G401 (cell line): ENCODE measurements around the gene KLHL18. TPM values are rescaled to one million over a fixed set of nuclear protein-coding genes. Genes with fewer than 3 reads are reported as not detected.
"Not testable (repeated sequence)": the region's sequence is repeated elsewhere in the genome, so short reads cannot be mapped to it uniquely, and the experiment has no call there.

Source experiments
- DNase-seq: peaks from one replicate; pipeline ENCODE4 v3.0.0-alpha.2; 2015; ENCODE audit warnings: low spot score
- in situ Hi-C: cut with HindIII; loops from 2 replicates; pipeline ENCODE4 v1.10.0; 2016; ENCODE audit warnings: low sequenced_read_pairs, mixed read lengths
- total RNA-seq: library from RNA; depleted of rRNA; stranded (reverse); fragments of >200 nt; shearing (Covaris generic); gene quantifications from 2 replicates; pipeline ENCODE4 v1.2.3, GENCODE V29; 2014

KLHL18 gene
- total RNA-seq, 1 experiment from 2014 or later, result 19.4 TPM

- DNase-seq, result no peak
- in situ Hi-C loops, result no loop called here
These were observed 15.3 kb upstream of the KLHL18 start for GRCh38 chr3:47267490-47267824.

- in situ Hi-C loops, result no loop called here
These were observed 12.2 kb upstream of the KLHL18 start for GRCh38 chr3:47270526-47270925.

GRCh38 chr3:47273564-47273963, 9.2 kb upstream of the KLHL18 start:
- in situ Hi-C loops, result no loop called here
- DNase-seq, result no peak

More at GRCh38 chr3:47270526-47270925, 12.2 kb upstream of the KLHL18 start:
- no peak for DNase-seq

GRCh38 chr3:47274652-47275051, 8.1 kb upstream of the KLHL18 start:
- in situ Hi-C loops, result no loop called here
- DNase-seq, result no peak

GRCh38 chr3:47276558-47276957, 6.2 kb upstream of the KLHL18 start:
- no peak for DNase-seq
- in situ Hi-C loops, result no loop called here

GRCh38 chr3:47280519-47280918, 2.2 kb upstream of the KLHL18 start:
- in situ Hi-C loops, result no loop called here
- no peak for DNase-seq

GRCh38 chr3:47283193-47283537, 421 bp downstream of the KLHL18 start:
- in situ Hi-C loops, result no loop called here
- peak; percentile 29 for DNase-seq

GRCh38 chr3:47283591-47284364, 1.0 kb downstream of the KLHL18 start:
- in situ Hi-C loops, result no loop called here
- DNase-seq, result peak; percentile 23

- DNase-seq, result no peak
- in situ Hi-C loops, result no loop called here
These were observed 6.5 kb downstream of the KLHL18 start for GRCh38 chr3:47288966-47289910.

- in situ Hi-C loops, result no loop called here
- DNase-seq, result no peak
These were observed 8.5 kb downstream of the KLHL18 start for GRCh38 chr3:47291158-47291753.

- DNase-seq, in situ Hi-C loops: not testable (repeated sequence)
These were observed 9.1 kb downstream of the KLHL18 start for GRCh38 chr3:47291754-47292420.

- no peak for DNase-seq
- in situ Hi-C loops, result no loop called here
These were observed 11.1 kb downstream of the KLHL18 start for GRCh38 chr3:47293822-47294221.

- no peak for DNase-seq
- in situ Hi-C loops, result no loop called here
These were observed 11.6 kb downstream of the KLHL18 start for GRCh38 chr3:47294392-47294791.

GRCh38 chr3:47295322-47295721, 12.6 kb downstream of the KLHL18 start:
- no peak for DNase-seq
- in situ Hi-C loops, result no loop called here

- DNase-seq, result no peak
- in situ Hi-C loops, result no loop called here
These were observed 13.2 kb downstream of the KLHL18 start for GRCh38 chr3:47295976-47296375.

- in situ Hi-C loops, result no loop called here
These were observed 14.0 kb downstream of the KLHL18 start for GRCh38 chr3:47296562-47297302.

GRCh38 chr3:47298439-47298838, 15.7 kb downstream of the KLHL18 start:
- DNase-seq, result no peak
- in situ Hi-C loops, result no loop called here

More at GRCh38 chr3:47296562-47297302, 14.0 kb downstream of the KLHL18 start:
- no peak for DNase-seq

- no peak for DNase-seq
- in situ Hi-C loops, result no loop called here
These were observed 16.9 kb downstream of the KLHL18 start for GRCh38 chr3:47299381-47300318.
